Measurements from ENCODE around the gene DSCAML1.

- TF ChIP-seq PHF8 (IDR thresholded peaks at IDR 0.05; ENCODE audit: borderline replicate concordance, low read length): no peak
- TF ChIP-seq CBX2 (IDR thresholded peaks at IDR 0.05; ENCODE audit: insufficient read depth, low read length, poor library complexity, severe bottlenecking): no peak
Observed at GRCh38 chr11:117818041-117818873, 21.2 kb upstream of the DSCAML1 start.

Measured in K562 (cell line).